GM12864 (cell line): ENCODE measurements around the gene SEMA4A.

ENCODE experiments used
- DNase-seq: peaks from one replicate; pipeline ENCODE4 v3.0.0-alpha.2; 2011; ENCODE audit warnings: low read depth
- H3K4me3 ChIP-seq: 2 replicates; pipeline ENCODE4 v1.5.1; 2011; ENCODE audit warnings: mild to moderate bottlenecking, low read depth, low read length, control low read depth
- TF ChIP-seq, protein P1 (sequence below): IDR thresholded peaks from 2 replicates; pipeline ENCODE4 v1.5.1; 2011; ENCODE audit warnings: low read depth, mild to moderate bottlenecking, moderate library complexity, low read length, control low read depth, inconsistent platforms; ENCODE audit errors: missing control alignments

SEMA4A gene

GRCh38 chr1:156157966-156158365 is 4.6 kb downstream of the SEMA4A start:
- no peak for DNase-seq
- TF ChIP-seq, protein P1, sequence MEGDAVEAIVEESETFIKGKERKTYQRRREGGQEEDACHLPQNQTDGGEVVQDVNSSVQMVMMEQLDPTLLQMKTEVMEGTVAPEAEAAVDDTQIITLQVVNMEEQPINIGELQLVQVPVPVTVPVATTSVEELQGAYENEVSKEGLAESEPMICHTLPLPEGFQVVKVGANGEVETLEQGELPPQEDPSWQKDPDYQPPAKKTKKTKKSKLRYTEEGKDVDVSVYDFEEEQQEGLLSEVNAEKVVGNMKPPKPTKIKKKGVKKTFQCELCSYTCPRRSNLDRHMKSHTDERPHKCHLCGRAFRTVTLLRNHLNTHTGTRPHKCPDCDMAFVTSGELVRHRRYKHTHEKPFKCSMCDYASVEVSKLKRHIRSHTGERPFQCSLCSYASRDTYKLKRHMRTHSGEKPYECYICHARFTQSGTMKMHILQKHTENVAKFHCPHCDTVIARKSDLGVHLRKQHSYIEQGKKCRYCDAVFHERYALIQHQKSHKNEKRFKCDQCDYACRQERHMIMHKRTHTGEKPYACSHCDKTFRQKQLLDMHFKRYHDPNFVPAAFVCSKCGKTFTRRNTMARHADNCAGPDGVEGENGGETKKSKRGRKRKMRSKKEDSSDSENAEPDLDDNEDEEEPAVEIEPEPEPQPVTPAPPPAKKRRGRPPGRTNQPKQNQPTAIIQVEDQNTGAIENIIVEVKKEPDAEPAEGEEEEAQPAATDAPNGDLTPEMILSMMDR = no peak
- peak overlapping the region; percentile 20 for H3K4me3 ChIP-seq

DNA sequence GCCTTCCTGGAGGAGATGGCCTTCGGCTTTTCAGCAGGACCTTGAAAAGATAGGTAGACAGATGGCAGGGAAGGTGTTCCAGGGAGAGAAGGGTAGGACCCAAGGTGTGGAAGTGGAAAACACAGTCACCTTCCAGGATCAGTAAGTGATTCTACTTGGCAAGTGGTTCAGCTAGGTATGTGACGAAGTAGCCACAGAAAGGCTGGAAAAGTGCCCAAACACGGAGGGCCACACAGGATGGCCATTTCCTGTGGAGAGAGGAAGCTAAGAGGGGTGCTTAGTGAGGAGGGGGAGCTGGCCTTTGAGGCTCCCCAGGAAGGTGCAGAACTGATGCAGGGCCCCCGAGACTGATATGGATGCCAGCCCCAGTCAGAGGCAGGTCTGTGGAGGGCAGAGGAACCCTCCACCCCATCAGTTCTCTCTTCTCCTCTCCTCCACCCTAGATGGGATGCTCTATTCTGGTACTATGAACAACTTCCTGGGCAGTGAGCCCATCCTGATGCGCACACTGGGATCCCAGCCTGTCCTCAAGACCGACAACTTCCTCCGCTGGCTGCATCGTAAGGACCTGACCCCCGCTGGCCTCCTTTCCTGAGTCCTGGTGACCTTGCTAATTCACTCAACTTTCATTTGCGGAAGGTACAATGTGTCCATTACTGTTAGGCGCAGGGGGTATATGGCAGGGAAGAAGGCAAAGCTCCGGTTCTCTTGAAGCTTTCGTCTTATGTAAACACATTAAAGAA is 6.8 kb downstream of the SEMA4A start:
- TF ChIP-seq, protein P1 = no peak
- no peak for DNase-seq
- H3K4me3 ChIP-seq = no peak overlapping the region

DNA sequence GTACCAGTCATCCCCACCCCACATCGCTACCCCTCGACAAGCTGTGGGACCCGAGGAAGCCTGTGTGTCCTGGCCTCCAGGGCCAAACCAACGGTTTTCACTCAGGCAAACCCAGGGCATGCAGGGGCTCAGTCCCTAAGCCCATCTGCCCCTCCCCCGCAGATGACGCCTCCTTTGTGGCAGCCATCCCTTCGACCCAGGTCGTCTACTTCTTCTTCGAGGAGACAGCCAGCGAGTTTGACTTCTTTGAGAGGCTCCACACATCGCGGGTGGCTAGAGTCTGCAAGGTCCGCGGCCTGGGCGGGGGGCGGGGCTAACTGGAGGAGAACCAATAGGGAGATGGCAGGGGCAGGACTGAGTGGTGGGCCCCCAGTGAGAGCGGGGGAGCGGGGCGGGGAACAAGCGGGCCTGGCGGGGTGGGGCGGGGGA is 7.4 kb downstream of the SEMA4A start:
- H3K4me3 ChIP-seq = no peak overlapping the region
- TF ChIP-seq, protein P1 = no peak
- no peak for DNase-seq

GRCh38 chr1:156162430-156163037 is 9.1 kb downstream of the SEMA4A start:
- no peak overlapping the region for H3K4me3 ChIP-seq
- DNase-seq = no peak
- TF ChIP-seq, protein P1 = no peak

GRCh38 chr1:156163712-156164111 is 10.3 kb downstream of the SEMA4A start:
- DNase-seq = no peak
- no peak overlapping the region for H3K4me3 ChIP-seq
- TF ChIP-seq, protein P1 = no peak

DNA sequence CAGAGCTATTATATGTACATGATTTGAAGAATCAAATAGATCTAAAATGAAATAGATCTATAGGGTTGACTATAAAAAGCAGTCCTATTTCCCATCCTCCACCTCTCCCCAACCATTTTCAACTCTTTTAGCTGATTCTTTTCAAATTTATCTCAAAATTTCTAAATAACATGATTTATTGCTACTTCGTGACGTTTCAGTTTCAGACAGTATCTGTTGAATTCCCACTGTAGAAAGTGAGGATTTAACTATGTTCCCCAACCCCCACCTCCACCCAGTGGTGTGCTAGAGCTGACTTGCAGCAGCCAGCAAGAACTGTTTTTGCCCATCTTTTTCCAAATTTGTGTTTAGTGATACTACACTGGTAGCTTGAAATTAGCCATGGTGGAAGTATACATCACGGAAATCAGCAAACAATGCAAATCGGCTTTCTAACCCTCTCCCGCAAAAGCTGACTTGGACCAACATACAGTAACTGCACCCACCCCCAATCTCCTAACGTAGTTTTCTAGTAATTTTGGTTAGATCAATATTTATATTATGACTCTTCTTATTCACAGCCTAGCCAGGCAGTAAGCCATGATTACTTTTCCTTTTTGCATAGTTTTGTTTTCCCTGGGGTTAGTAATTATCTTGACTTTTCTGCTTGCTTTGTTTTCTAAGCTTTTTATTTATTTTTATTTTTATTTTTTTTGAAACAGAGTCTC is 10.9 kb downstream of the SEMA4A start:
- H3K4me3 ChIP-seq = no peak overlapping the region
- no peak for DNase-seq
- TF ChIP-seq, protein P1 = no peak
